ENCODE results near the gene FAM174C.

FAM174C gene

DNA sequence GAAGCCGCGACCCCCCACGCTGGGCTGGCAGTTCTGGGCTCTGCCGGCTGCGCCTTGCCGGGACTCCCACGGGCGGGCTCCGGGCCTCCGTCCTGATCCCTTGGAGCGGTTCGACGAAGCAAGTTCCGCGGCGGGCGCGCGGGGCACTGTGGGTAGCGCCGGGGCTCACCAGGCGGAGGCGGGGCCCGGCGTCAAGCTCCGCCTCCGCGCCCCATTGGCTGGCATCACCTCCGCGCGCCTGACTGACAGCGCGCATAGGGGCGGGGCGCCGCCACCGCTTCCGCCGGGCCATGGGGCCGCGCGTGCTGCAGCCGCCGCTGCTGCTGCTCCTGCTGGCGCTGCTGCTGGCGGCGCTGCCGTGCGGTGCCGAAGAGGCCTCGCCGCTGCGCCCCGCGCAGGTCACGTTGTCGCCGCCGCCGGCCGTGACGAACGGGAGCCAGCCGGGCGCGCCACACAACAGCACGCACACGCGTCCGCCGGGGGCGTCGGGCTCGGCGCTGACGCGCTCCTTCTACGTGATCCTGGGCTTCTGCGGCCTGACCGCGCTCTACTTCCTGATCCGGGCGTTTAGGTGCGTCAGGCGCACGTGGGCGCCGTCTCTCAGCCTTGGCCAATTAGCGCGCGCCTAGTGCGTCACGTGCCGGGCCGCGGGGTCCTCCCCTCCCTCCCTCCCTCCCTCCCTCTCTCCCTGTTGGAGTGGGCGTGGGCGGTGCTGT, at the start of gene FAM174C:
Gene FAM174C, plus strand, starts transcription at position 271 of the 716 bp plus-strand sequence. Its CDS starts 20 bp downstream, at position 291.
- peak in 2 of 3 experiments; percentile 92 to 93 for DNase-seq (ENCODE audit: low read depth in 2 of 3, low spot score in 2 of 3)

DNA sequence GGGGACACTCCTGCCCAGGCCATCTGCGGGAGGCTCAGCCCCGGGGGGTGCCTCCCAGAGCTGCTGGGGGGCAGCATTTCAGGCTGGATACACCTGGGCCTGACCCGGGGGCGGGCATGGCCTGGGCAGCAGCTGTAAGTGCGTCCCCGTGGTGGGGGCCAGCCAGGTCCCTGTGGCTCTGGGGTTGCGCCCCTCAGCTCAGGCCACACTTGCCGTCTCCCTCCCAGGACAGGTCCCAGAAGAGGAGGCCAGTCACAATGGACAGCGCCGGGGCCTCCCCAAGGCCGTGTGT, 49.2 kb upstream of the FAM174C start:
- no peak for DNase-seq (ENCODE audit: low read depth in 2 of 3, low spot score in 2 of 3)

DNA sequence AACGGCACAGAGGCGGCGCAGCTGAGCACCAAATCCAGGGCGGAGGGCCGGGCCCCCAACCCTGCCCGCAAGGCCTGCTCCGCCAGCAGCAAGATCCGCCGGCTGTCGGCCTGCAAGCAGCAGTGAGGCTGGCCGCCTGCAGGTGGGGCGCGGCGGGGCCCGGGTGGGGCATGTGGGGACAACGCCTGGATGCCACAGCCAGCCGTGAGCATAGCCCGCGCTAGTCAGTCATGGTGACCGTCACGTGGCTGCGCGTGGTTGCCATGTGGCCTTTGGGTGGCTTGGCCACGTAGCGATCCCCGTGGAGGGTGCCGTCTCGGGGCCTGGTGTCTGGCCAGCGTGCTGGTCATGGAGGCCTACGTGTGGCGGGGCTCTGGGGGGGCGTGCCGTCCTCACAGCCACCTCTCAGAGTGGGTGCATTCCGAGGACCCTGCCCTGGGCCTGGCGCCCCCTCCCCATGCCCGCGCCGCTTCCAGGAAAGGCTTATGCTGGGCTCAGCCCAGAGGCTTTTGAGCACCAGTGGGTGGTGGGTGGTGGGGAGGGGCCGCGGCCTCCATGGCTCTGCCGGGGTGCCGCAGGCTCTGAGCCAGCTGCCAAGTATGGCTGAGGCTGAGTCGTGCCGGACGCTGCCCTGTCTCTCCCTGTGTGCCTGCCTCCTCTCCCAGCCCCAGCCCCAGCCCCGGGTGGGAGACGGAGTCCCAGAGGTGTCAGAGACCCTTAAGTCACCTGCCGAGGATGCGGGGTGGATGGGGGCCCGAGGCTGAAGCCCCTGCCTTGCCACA, 48.6 kb upstream of the FAM174C start:
- DNase-seq (ENCODE audit: low read depth in 2 of 3, low spot score in 2 of 3), result no peak

DNA sequence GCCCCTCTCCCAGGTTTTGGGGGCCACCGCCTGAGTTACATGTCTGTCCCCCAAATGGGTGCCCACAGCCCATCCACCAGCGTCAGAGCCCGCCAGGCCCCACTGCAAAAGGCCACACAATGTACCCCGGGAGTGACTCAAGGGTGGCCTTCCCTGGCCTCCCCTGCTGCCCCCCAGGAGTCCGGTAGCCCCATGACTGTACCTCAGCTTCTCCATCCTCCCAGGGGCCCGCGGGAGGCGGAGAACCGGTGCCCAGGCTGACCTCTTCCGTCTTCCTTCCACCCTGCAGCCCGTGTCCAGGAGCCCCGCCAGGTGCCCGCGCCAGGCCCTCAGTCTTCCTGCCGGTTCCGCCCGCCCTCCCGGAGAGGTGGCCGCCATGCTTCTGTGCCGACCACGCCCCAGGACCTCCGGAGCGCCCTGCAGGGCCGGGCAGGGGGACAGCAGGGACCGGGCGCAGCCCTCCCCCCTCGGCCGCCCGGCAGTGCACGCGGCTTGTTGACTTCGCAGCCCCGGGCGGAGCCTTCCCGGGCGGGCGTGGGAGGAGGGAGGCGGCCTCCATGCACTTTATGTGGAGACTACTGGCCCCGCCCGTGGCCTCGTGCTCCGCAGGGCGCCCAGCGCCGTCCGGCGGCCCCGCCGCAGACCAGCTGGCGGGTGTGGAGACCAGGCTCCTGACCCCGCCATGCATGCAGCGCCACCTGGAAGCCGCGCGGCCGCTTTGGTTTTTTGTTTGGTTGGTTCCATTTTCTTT, 47.9 kb upstream of the FAM174C start:
- DNase-seq (ENCODE audit: low read depth in 2 of 3, low spot score in 2 of 3), result no peak

DNA sequence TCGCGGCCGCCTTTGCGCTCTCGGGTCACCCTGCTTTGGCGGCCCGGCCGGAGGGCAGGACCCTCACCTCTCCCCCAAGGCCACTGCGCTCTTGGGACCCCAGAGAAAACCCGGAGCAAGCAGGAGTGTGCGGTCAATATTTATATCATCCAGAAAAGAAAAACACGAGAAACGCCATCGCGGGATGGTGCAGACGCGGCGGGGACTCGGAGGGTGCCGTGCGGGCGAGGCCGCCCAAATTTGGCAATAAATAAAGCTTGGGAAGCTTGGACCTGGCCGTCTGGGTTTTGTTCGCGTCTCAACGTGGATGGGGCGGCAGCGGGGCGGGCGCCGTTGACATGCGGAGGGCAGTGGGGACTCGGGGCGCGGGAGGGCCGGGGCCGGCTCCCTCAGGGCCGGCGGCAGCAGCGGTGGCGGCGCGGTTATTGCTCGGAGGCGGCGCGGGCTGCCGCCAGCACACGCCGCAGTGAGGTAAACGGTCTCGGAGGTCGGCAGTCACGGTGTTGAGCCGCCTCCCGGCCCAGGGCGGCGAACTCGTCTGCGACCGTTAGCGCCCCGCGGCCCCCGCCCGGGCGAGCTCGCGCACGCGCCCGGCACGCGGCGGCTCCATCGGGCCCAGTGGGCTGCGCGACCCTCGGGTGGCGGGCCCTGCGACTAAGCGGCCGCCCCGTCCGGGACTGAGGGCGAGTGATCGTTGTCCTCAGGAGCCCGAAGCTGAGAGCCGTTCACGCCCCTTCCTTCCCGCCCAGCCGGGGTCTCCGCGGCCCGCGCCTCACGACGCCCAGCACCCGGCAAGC, 47.0 kb upstream of the FAM174C start:
- DNase-seq (ENCODE audit: low read depth in 2 of 3, low spot score in 2 of 3), result no peak

DNA sequence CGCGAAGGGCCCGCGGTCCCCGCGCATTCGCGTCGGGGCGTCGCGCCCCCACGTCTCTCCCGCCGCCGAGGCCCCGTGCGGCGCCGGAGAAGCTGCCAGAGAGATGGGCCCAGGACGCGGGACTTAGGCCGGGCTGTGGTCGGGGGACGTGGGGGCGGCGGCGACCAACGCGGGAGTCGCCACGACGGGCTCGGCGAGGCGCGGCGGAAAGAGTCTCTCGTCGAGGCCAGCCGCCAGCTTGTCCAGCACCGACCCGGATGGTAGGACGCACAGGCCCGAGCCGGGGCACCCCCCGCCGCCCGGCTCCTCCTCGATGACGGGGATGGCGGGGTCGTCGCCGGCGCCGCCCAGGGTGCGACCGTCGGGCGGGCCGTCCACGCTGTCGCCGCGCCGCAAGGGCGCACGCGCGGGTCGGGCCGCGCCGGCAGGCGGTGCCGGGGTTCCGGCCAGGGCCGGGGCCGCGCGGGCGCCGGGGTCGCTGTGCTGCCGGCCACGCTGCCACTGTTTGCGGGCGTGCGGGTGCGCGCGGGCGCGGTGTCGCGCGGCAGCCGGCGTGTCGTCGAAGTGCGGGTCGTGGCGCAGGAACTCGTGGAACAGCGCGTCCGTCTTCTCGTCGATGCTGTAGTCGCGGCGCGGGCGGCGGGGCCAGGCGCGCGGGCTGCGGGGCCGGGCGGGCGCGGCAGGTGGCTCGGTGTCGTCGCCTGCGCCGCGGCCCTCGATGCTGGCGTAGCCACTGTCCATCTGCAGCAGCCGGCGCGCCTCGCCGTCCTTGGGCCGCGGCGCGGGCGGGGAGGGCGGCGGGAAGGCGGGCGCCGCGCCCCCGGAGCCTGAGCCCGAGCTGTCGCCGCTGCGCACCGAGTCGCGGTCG, 46.0 kb upstream of the FAM174C start:
- no peak for DNase-seq (ENCODE audit: low read depth in 2 of 3, low spot score in 2 of 3)

DNA sequence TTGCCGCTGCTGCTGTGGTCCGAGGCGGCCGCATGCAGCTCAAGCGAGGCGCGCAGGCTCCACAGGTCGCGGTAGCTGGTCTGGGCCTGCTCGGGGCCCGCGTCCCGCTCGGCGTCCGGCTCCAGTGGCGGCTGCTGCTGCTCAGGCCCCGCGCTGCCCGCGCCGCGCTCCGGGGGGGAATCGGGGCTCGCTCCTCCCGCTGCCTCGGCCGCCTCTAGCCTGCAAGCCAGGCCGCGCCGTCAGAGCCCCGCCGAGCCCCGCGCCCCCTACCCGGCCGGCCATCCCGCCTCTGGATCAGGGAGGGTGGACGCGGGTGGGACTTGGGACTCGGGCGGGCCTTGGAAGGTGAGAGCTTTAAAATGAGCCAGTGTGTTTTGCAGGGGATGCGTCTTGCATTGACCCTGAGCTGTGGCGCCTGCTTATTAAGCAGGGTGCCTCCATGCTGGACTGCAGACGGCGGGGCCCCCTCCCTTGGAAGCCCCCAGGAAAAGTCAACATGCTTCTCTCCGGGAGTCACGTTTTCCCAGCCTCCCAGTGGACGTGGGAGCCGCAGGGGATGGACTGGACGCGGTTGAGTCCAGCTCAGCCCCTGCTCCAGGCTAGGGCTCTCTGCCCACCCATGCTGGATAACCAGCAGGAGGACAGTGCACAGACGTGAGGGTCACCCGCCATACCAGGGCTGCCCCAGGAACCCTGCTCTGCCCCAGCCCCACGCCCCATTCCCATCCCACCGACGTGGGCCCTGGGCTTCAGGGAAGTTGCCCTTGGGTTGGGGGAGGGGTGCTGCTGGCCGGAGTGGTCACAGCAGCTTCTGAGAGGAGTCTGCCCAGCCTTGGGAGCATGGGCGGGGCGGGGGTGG, 45.2 kb upstream of the FAM174C start:
- DNase-seq (ENCODE audit: low read depth in 2 of 3, low spot score in 2 of 3), result no peak

DNA sequence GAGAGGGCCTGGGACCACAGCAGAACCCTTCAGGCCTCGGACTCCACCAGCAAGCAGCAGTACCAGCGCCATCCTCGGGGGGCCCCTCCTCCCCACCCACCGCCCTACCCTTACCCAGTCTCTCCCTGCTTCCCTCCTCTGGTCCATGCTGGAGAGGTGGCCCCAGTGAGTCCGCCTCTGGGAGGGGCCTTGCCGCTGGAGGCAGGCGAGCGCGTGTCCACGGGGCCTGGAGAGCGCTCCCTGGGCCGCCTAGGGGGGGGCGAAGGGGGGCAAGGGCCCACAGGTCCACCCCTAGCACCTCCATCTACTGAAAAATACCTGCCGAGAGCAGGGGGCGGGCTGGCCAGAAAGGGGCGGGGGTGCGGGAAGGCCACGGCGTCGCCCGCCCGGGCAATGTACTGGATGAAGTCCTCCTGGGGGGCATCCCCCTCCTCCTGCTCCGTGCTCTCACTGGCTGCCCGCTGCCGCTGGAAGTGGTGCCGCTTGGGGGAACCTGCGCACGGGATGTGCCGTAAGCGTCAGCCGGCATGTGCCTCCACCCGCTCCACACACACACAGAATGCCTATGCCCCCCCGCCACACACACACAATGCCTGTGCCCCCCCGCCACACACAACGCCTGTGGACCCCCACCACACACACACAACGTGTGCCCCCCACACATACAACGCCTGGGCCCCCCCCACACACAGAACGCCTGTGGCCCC, 44.4 kb upstream of the FAM174C start:
- DNase-seq (ENCODE audit: low read depth in 2 of 3, low spot score in 2 of 3), result no peak

DNA sequence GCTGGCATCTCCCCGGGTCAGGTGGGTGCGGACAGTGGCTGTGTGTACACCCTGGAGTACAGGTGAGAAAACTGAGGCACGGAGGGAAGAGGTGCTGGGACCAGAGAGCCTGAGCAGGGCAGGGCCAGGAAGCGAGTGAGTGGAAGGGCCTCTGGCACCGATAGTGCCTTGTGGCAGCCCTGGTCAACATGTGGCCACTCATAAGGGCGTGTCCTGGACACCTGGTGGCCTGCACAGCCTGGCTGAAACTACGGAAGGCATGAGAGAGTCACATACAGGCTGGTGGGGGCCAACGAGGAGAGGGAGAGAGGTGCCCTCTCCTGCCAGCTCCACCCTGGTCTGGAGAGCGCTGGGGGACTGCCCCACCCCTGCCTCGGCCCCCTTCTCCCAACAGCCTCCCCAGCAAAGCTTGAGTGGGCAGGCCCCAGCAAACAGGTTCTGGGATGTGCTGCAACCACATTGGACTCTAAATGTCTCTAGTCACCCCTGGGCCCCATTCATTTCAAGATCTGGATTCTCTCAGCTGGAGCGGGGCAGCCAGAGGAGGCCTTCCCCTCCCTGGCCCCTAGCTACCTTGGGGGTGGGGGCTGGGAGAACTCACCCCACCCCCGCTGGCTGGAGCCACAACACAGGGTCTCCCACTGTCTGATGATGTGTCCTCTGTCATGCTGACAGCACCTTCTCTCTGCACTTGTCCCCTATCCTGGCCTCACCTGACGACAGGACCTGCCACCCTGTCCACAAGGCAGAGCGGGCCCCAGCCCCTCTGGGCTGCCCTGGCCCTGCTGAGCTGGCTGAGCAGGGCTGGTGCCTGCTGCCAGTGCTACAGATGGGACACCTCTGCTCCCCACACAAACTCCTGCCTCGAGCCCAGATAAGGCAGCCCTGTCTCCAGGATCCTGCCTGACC, 43.3 kb upstream of the FAM174C start:
- DNase-seq (ENCODE audit: low read depth in 2 of 3, low spot score in 2 of 3), result no peak

DNA sequence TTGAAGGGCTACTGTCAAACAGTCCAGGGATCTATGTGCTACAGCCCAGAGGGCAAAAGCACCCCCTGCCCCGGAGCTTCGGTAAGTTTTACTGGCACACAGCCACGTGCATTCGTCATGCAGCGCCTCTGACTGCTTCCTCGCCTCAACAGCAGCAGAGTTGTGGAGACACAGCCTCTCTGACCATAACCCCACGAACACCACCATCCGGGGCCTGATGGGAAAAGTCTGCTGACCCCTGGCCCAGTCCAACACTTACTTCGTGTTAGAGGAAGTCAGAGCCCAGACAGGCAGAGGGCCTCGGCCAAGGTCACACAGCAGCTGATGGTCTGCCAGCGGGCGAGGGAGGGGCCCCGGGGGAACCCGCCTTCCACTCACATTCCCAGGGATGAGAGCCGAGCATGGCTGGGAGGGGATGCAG, 42.7 kb upstream of the FAM174C start:
- no peak for DNase-seq (ENCODE audit: low read depth in 2 of 3, low spot score in 2 of 3)

DNA sequence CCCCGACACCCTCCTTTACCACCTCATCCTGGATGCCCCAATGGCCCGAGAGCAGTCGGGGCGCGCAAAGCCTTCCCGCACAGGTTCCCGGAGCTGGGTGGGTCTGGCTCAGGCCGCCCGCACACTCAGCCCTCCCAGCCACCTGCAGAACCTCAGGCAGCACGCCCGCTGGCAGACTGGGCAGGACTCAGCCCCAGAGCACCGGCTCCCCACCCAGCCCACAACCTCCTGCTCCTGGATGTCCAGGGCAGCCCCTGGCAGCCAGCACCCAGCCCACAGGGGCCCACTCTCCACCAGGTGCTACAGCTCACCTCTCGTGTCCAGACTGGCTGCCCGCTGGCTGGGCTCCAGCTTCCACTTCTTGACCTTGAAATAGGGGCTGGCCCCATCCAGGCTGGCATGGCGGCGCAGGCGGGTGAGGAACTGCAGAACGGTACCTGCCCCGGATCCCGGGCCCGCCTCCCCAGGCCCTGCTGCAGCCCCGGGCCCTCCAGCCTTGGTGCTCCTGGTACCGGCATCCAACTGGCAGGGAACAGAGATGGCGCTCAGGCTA, 42.1 kb upstream of the FAM174C start:
- no peak for DNase-seq (ENCODE audit: low read depth in 2 of 3, low spot score in 2 of 3)

DNA sequence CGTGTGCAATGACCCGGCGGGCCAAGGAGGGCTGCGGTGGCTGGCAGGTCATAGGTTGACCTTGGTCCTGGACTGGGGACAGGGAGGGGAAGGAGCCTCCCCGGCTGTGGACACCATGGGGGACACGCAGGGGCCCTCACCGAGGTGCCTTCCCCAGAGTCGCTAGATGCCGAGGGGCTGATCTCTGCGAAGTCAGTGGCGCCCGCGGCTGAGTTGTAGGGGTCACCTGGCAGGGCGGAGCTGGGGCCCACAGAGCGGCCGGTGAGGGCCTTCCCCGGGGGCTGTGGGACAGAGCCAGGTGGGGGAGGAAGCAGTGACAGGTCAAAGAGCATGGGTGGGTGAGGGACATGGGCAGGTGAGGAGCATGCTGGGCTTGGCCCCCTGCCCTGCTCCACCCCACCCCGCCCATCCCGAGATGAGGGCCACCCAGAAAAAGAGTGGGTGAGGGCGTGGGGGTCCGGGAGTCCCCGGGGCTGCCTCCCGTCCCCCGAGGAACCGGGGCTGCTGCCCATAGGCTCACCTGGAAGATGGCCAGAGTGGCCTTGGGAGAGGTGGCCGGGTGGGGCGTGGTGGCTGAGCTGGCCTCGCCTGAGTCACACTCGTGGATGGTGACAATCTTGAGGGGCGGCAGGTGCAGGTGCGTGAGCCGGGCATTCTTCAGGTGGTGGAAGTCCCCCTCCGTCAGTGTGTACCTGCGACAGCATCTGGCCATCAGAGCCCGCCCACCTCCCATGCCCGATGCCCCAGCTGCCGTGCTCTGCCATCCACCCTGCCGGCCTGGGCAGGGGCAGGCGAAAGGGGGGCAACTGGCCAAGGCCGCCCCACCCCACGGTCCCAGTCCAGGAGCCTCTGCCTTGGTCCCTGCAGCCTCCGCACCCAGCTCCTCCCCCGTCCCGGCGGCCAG, 41.0 kb upstream of the FAM174C start:
- DNase-seq (ENCODE audit: low read depth in 2 of 3, low spot score in 2 of 3), result no peak

DNA sequence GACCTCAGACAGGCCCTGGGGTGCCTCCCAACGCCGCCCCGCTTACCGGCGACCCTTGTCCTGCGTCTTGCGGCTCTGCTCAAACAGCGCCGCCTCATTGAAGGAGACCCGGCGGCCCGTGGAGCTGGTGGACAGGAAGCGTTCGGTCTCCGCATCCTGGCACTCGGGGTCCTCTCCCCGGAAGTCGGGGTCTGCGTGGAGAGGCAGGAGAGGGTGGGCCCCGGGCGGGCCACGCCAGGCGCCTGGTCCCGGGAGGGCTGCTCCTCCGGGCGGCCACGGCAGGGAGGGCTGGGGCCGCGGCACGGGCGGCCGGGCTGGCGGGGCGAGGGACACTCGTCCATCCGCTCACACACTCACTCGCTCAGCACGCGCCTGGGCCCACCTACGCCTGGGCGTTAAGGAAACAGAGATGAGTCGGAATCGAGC, 40.4 kb upstream of the FAM174C start:
- DNase-seq (ENCODE audit: low read depth in 2 of 3, low spot score in 2 of 3), result no peak

DNA sequence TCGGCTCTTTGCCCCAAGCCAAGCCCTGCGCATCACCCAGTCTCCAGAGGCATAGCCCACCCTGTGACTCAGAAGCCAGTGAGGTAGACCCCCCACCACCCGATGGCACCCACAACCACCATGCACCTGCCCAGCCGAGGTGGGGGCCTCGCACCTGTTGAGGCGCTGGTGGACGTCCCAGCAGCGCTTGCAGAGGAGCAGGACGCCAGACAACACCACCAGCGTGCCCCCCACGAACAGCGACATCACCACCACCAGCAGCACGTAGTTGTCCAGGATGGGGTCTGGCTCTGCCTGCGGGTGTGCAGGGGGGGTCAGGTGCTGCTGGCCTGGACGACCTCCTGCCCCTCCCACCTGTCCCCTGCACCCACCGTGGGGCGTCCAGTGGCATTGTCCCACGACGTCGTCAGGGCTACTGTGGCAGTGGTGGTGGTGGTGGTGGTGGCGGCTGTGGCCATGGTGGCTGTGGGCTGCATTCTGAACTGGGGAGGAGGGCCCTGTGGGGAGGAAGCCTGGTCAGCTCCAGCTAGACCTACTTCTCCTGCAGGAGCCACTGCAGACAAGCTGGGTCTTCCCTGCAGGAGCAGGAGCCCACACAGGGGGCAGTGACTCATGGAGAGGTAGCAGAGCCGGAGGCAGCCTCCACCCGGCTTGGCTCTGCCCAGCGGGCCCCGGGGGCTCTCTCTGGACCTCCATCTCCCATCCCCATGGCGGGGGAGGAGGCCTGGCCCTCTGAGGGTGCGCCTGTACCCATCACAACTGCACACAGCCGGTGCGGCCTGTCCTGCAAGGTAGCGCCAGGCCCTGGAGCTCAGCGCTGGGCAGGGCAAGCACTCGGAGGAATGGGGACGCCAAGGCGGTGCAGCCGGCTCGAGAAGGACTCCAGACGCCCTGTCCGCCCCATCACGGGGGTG, 39.4 kb upstream of the FAM174C start:
- DNase-seq (ENCODE audit: low read depth in 2 of 3, low spot score in 2 of 3), result no peak

DNA sequence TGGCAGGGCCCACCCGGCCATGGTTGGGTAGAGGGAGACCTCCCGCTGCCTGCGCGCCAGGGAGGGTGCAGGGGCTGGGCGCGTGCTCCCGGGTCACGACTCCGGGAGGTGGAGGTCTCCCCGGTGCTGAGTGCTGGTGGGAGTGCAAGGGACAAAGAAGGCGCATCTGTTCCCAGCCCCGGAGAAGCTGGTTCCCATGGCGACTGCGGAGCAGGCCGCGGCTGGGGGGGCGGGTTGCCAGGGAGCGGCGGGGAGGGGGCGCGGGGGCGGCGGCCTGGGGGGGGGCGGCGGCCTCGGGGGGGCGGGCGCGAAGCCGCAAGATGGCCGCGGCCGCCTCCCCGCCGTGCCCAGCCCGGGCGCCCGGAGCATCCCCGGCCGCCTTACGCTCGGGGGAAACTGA, 38.8 kb upstream of the FAM174C start:
- no peak for DNase-seq (ENCODE audit: low read depth in 2 of 3, low spot score in 2 of 3)

Data from activated CD8-positive, alpha-beta memory T cell treated with anti-CD3 and anti-CD28 coated beads for 48 hours (primary cell).